Uterus (tissue), 2 donors: ENCODE data around the gene SLC16A4.

Experiments used
- CTCF ChIP-seq, 4 experiments: fragments of 200-600 bp in 2 of 4; fragments of 450-650 bp in 2 of 4; sonication (generic) in 2 of 4; IDR thresholded peaks; one replicate each; pipeline ENCODE4 v1.5.1; 2016 to 2019; ENCODE audit warnings: antibody characterized with exemption in 4 of 4, mild to moderate bottlenecking in 2 of 4, moderate library complexity in 1 of 4
- POLR2A ChIP-seq, 2 donors: fragments of 450-650 bp; IDR thresholded peaks; one replicate each; pipeline ENCODE4 v1.6.1; 2016; ENCODE audit warnings: antibody characterized with exemption in 2 of 2, mild to moderate bottlenecking in 1 of 2, moderate library complexity in 1 of 2

GRCh38 chr1:110338309-110338885 is 52.4 kb downstream of the SLC16A4 start:
- TF ChIP-seq CTCF (IDR thresholded peaks at IDR 0.05) = peak; percentile 58 to 84 (median 64)
- peak; percentile 26 to 59 for TF ChIP-seq POLR2A (IDR thresholded peaks at IDR 0.05)
